Spleen (tissue), 11 donors: Measurements from ENCODE around the gene MRPL49. TPM values are rescaled to one million over a fixed set of nuclear protein-coding genes. Genes with fewer than 3 reads are reported as not detected.
A peak's percentile ranks its signal among the peaks of the same experiment; 100 is the strongest.

Experiments
- DNase-seq: peaks from one replicate; pipeline ENCODE4 v3.0.0-alpha.2; 2020
- H3K27ac ChIP-seq, 8 donors: fragments of 200-600 bp; sonication (generic) in 7 of 8; 1 replicate in 4 of 8; 2 replicates in 4 of 8; pipeline versions ENCODE4 v1.5.0 to v1.8.0; 2016 to 2021; ENCODE audit warnings: inconsistent platforms in 4 of 8, mild to moderate bottlenecking in 4 of 8, moderate library complexity in 1 of 8
- H3K27me3 ChIP-seq, 7 donors: fragments of 200-600 bp; sonication (generic) in 6 of 7; replicated peaks in 1 of 7; 1 replicate in 4 of 7; 2 replicates in 3 of 7; pipeline versions ENCODE4 v1.5.0 to v1.8.0; 2016 to 2021; ENCODE audit warnings: inconsistent platforms in 3 of 7, mild to moderate bottlenecking in 1 of 7
- H3K36me3 ChIP-seq, 6 donors: fragments of 200-600 bp; sonication (generic) in 5 of 6; 1 replicate in 4 of 6; 2 replicates in 2 of 6; pipeline versions ENCODE4 v1.5.0 to v1.8.0; 2016 to 2021; ENCODE audit warnings: inconsistent platforms in 2 of 6
- H3K4me1 ChIP-seq, 6 donors: fragments of 200-600 bp; sonication (generic) in 5 of 6; 1 replicate in 3 of 6; 2 replicates in 3 of 6; pipeline versions ENCODE4 v1.5.0 to v1.8.0; 2016 to 2021; ENCODE audit warnings: inconsistent platforms in 3 of 6
- H3K4me3 ChIP-seq, 8 donors: fragments of 200-600 bp; sonication (generic) in 7 of 8; 1 replicate in 4 of 8; 2 replicates in 4 of 8; pipeline versions ENCODE4 v1.5.0 to v1.8.0; 2016 to 2021; ENCODE audit warnings: inconsistent platforms in 4 of 8, mild to moderate bottlenecking in 4 of 8, moderate library complexity in 2 of 8
- H3K9me3 ChIP-seq, 8 donors: fragments of 200-600 bp; sonication (generic) in 7 of 8; 1 replicate in 4 of 8; 2 replicates in 4 of 8; pipeline versions ENCODE4 v1.5.0 to v1.8.0; 2016 to 2021; ENCODE audit warnings: inconsistent platforms in 4 of 8
- CTCF ChIP-seq, 11 experiments: fragments of 200-600 bp in 7 of 11; fragments of 450-650 bp in 4 of 11; sonication (generic) in 4 of 11; IDR thresholded peaks in 8 of 11; conservative IDR thresholded peaks in 3 of 11; 1 replicate in 7 of 11; 2 replicates in 4 of 11; pipeline versions ENCODE4 v1.4.0 to v1.8.0; 2016 to 2021; ENCODE audit warnings: antibody characterized with exemption in 11 of 11, inconsistent platforms in 4 of 11, mild to moderate bottlenecking in 1 of 11
- POLR2A ChIP-seq, 3 donors: fragments of 450-650 bp; IDR thresholded peaks; one replicate each; pipeline ENCODE4 v1.5.1; 2017; ENCODE audit warnings: antibody characterized with exemption in 3 of 3, mild to moderate bottlenecking in 1 of 3
- POLR2AphosphoS5 ChIP-seq, 3 donors: sonication (generic); formaldehyde crosslinking; IDR thresholded peaks; one replicate each; pipeline ENCODE4 v1.5.1; 2017; ENCODE audit warnings: antibody characterized with exemption in 3 of 3
- WGBS, 5 donors: extraction: QIAGEN DNeasy Blood & Tissue Kit in 3 of 5; methylation state at CpG; one replicate each; pipeline versions ENCODE4 v1.1.5 to v1.1.7; 2013 to 2018; 5-methylcytosine and 5-hydroxymethylcytosine counted together
- intact Hi-C: fragments of 100-400 bp; cut with DNase I; formaldehyde crosslinking; loops from one replicate; pipeline ENCODE4 v1.15.0; 2023; ENCODE audit warnings: low total_unique reads
- polyA plus RNA-seq, 3 donors: library from polyadenylated mRNA; stranded (reverse); fragments of 200-250 nt; gene quantifications; one replicate each; pipeline ENCODE4 v1.2.1, GENCODE V29; 2013
- total RNA-seq, 7 donors: library from RNA; depleted of rRNA in 3 of 7; stranded (reverse); fragments of >200 nt in 3 of 7; fragmentation: NEBNext Ultra II Directional in 4 of 7; extraction: Animal tissue kit (Norgen Biotek cat#: 25700) in 4 of 7; gene quantifications; one replicate each; pipeline versions ENCODE4 v1.1.0 to v1.2.1, GENCODE V29; 2016 to 2021
- donor health status: healthy with polysubstance abuse.
- donor health status: DM: no; HTN: no; CAD: no; lungs with moderate emphysema.
- donor health status: DM: no; HTN: no; CAD: no.
- donor health status: Bipolar disorder and iron deficiency.
- donor health status: healthy.
- donor health status: DM: no; HTN: no; CAD: no.
- donor health status: DM: yes; HTN: yes; CAD: no.

MRPL49 gene
- total and polyA plus RNA-seq, 10 donors, result 20.0 to 51.2 (median 40.1) TPM

- H3K9me3 ChIP-seq, result no peaks in the 10 kb centered on the region
- peaks cover 0 to 83% (median 17%) of the 10 kb centered on the region in 6 donors for H3K36me3 ChIP-seq
- no peak for DNase-seq
- H3K27ac ChIP-seq, result no peak overlapping the region
- no peak overlapping the region for H3K4me3 ChIP-seq
- H3K27me3 ChIP-seq, result no peaks in the 10 kb centered on the region
- intact Hi-C loops, result no loop called here
- H3K4me1 ChIP-seq, result peaks cover 13 to 54% (median 21%) of the 10 kb centered on the region in 6 donors
- no peak for TF ChIP-seq CTCF (IDR thresholded peaks at IDR 0.05 in 8 of 11, conservative IDR thresholded peaks at IDR 0.05 in 3 of 11)
- TF ChIP-seq POLR2AphosphoS5 (IDR thresholded peaks at IDR 0.05), result no peak
- TF ChIP-seq POLR2A (IDR thresholded peaks at IDR 0.05), result no peak
- 91 to 95% (median 93%) methylated on average over 6 of the region's 6 CpGs for WGBS, 5 donors
These were observed 21.3 kb upstream of the MRPL49 start for GRCh38 chr11:65100674-65101350.

- no peaks in the 10 kb centered on the region for H3K9me3 ChIP-seq
- H3K27me3 ChIP-seq, result no peaks in the 10 kb centered on the region
- WGBS, 5 donors, result 95 to 98% (median 96%) methylated on average over 8 of the region's 8 CpGs
- no peak overlapping the region for H3K4me3 ChIP-seq
- peaks cover 0 to 92% (median 18%) of the 10 kb centered on the region in 6 donors for H3K36me3 ChIP-seq
- TF ChIP-seq POLR2A (IDR thresholded peaks at IDR 0.05), result no peak
- TF ChIP-seq CTCF (IDR thresholded peaks at IDR 0.05 in 8 of 11, conservative IDR thresholded peaks at IDR 0.05 in 3 of 11), result no peak
- TF ChIP-seq POLR2AphosphoS5 (IDR thresholded peaks at IDR 0.05), result no peak
- H3K4me1 ChIP-seq, result peaks cover 3 to 42% (median 10%) of the 10 kb centered on the region in 6 donors
- intact Hi-C loops, result no loop called here
- no peak overlapping the region for H3K27ac ChIP-seq
- DNase-seq, result no peak
These were observed 19.7 kb upstream of the MRPL49 start for GRCh38 chr11:65102142-65103095.

GRCh38 chr11:65103476-65103875 lies 18.6 kb upstream of the MRPL49 start:
- intact Hi-C loops, result no loop called here
- H3K4me3 ChIP-seq, result no peak overlapping the region
- H3K27ac ChIP-seq, result peak overlapping the region in 7 of 8 donors; percentile 33 to 76 (median 57)
- H3K4me1 ChIP-seq, result peaks cover 0 to 31% (median 1%) of the 10 kb centered on the region in 6 donors
- H3K27me3 ChIP-seq, result no peaks in the 10 kb centered on the region
- no peak for DNase-seq
- no peaks in the 10 kb centered on the region for H3K9me3 ChIP-seq
- TF ChIP-seq POLR2AphosphoS5 (IDR thresholded peaks at IDR 0.05), result no peak
- no peak for TF ChIP-seq POLR2A (IDR thresholded peaks at IDR 0.05)
- no peak for TF ChIP-seq CTCF (IDR thresholded peaks at IDR 0.05 in 8 of 11, conservative IDR thresholded peaks at IDR 0.05 in 3 of 11)
- peaks cover 0 to 92% (median 25%) of the 10 kb centered on the region in 6 donors for H3K36me3 ChIP-seq

- TF ChIP-seq POLR2AphosphoS5 (IDR thresholded peaks at IDR 0.05), result no peak
- TF ChIP-seq CTCF (IDR thresholded peaks at IDR 0.05 in 8 of 11, conservative IDR thresholded peaks at IDR 0.05 in 3 of 11), result no peak
- no peak for TF ChIP-seq POLR2A (IDR thresholded peaks at IDR 0.05)
- 80 to 91% (median 84%) methylated on average over 4 of the region's 4 CpGs for WGBS, 5 donors
- H3K4me3 ChIP-seq, result no peak overlapping the region
- no peaks in the 10 kb centered on the region for H3K9me3 ChIP-seq
- intact Hi-C loops, result no loop called here
- no peaks in the 10 kb centered on the region for H3K27me3 ChIP-seq
- H3K4me1 ChIP-seq, result peaks cover 0 to 22% (median 1%) of the 10 kb centered on the region in 6 donors
- H3K27ac ChIP-seq, result peak overlapping the region in 7 of 8 donors; percentile 35 to 76 (median 57)
- peaks cover 0 to 92% (median 37%) of the 10 kb centered on the region in 6 donors for H3K36me3 ChIP-seq
- DNase-seq, result no peak
These were observed 17.5 kb upstream of the MRPL49 start for GRCh38 chr11:65104628-65105027.
